Measurements from ENCODE around the gene DPH5. TPM values are rescaled to one million over a fixed set of nuclear protein-coding genes. Genes with fewer than 3 reads are reported as not detected.

DPH5 gene
- total RNA-seq, 4 donors from 2014 or later = 14.8 to 26.8 (median 20.5) TPM

DNA sequence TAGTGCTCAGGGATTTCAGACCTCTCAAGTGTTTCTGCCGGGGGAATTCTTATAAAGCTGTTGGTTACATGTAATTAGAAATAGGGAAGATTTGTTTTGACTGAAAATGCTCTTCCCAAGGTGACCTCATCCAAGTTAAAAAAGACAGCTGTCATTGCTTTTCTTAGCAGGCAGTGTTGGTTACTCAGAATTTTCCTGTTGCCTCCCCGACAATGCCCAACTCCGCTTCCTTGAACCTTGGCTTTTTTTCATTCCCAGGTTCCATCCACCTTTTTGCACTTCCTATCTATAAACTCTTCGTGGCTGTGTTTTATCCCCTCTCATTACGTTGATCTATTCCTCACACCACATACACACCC is 825 bp upstream of the DPH5 start:
- H3K36me3 ChIP-seq = peaks cover 0 to 4% of the 10 kb centered on the region in 2 donors
- TF ChIP-seq, protein P1, sequence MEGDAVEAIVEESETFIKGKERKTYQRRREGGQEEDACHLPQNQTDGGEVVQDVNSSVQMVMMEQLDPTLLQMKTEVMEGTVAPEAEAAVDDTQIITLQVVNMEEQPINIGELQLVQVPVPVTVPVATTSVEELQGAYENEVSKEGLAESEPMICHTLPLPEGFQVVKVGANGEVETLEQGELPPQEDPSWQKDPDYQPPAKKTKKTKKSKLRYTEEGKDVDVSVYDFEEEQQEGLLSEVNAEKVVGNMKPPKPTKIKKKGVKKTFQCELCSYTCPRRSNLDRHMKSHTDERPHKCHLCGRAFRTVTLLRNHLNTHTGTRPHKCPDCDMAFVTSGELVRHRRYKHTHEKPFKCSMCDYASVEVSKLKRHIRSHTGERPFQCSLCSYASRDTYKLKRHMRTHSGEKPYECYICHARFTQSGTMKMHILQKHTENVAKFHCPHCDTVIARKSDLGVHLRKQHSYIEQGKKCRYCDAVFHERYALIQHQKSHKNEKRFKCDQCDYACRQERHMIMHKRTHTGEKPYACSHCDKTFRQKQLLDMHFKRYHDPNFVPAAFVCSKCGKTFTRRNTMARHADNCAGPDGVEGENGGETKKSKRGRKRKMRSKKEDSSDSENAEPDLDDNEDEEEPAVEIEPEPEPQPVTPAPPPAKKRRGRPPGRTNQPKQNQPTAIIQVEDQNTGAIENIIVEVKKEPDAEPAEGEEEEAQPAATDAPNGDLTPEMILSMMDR (IDR thresholded peaks at IDR 0.05) = no peak
- no peak for TF ChIP-seq POLR2AphosphoS5 (IDR thresholded peaks at IDR 0.05)
- TF ChIP-seq EP300 (IDR thresholded peaks at IDR 0.05) = no peak
- no peak for TF ChIP-seq POLR2A (IDR thresholded peaks at IDR 0.05)
- ATAC-seq = no peak
- H3K27ac ChIP-seq = peak overlapping the region; percentile 43 to 91 (median 87)
- WGBS, 2 donors (ENCODE audit: low coverage in 1 of 2) = 49 to 55% methylated on average over 2 to 5 of the region's 5 CpGs
- peak overlapping the region; percentile 77 to 79 for H3K4me3 ChIP-seq
- H3K4me1 ChIP-seq = peaks cover 4 to 30% (median 10%) of the 10 kb centered on the region in 3 donors
- no peaks in the 10 kb centered on the region for H3K27me3 ChIP-seq
- no peaks in the 10 kb centered on the region for H3K9me3 ChIP-seq

DNA sequence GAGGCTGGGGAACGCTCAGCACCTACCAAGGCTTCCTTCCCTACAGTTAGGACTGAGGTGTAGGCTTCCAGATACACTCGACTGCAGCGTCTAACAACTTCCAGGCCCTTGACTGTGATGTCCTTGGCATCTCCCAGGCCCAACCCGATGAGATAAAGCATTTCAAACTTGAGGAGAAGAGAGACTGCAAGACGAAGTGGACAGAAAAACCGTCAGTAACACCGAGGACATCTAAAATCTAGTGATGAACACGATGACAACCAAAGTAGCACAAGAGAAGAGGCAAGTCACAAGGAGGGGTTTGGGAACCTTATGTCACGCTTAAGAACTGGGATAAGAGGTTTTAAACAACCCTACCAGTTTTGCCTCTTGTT is 314 bp downstream of the DPH5 start:
- H3K27ac ChIP-seq = peak overlapping the region; percentile 43 to 91 (median 87)
- H3K4me3 ChIP-seq = peak overlapping the region; percentile 77 to 79
- peak; percentile 27 for ATAC-seq
- WGBS, 2 donors (ENCODE audit: low coverage in 1 of 2) = 0 to 2% methylated on average over 6 to 7 of the region's 9 CpGs
- H3K27me3 ChIP-seq = no peaks in the 10 kb centered on the region
- peaks cover 0 to 13% of the 10 kb centered on the region in 2 donors for H3K36me3 ChIP-seq
- peaks cover 4 to 30% (median 10%) of the 10 kb centered on the region in 3 donors for H3K4me1 ChIP-seq
- TF ChIP-seq EP300 (IDR thresholded peaks at IDR 0.05) (no peak), POLR2A (IDR thresholded peaks at IDR 0.05) (no peak), POLR2AphosphoS5 (IDR thresholded peaks at IDR 0.05) (no peak)
- TF ChIP-seq, protein P1 (IDR thresholded peaks at IDR 0.05) = no peak
- H3K9me3 ChIP-seq = no peaks in the 10 kb centered on the region

DNA sequence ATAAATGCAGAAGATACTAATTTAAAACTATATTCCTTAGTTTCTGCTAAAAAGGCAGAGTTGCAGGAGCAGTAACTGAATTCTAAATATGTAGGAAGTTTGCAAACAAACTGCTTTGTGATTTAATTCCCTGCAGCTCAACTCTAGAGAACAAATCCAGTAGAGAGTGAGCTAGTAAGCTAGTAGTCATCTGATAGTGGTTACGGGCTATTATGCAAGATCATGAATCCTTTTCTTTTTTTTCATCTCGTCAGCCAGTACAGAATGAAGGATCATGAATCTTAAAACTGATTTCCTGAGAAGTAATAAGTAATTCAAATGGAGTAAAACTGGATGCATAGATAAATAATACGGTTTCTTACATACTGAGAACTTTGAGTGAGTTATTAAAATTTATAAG is 3.3 kb downstream of the DPH5 start:
- Histone ChIP-seq H3K27me3 (no peaks in the 10 kb centered on the region), H3K9me3 (no peaks in the 10 kb centered on the region), H3K4me3 (no peak overlapping the region), H3K36me3 (peaks cover 0 to 25% of the 10 kb centered on the region in 2 donors), H3K4me1 (peaks cover 4 to 30% (median 10%) of the 10 kb centered on the region in 3 donors), H3K27ac (no peak overlapping the region)
- 70 to 90% methylated on average over 3 of the region's 3 CpGs for WGBS, 2 donors (ENCODE audit: low coverage in 1 of 2)
- no peak for ATAC-seq
- TF ChIP-seq POLR2AphosphoS5 (IDR thresholded peaks at IDR 0.05) (no peak), POLR2A (IDR thresholded peaks at IDR 0.05) (no peak), EP300 (IDR thresholded peaks at IDR 0.05) (no peak)
- TF ChIP-seq, protein P1 (IDR thresholded peaks at IDR 0.05) = no peak

DNA sequence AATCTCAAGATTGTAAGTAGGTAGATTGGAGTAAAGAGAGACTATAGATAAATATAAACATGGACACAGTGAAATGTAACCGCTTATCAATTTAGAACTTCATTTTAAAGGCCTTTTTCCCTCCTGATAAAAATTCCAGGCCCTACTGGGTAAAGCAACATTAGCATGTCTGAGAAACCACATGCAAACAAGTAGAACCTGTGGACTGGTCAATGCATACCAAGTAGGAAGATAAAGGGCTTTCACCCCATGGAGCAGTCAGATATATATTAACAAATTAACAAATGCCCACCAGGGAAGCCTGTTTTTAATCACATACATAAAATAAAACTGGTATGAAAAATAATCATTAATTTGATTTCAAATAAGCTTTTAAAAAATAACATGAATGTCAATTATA is 8.1 kb downstream of the DPH5 start:
- 95 to 100% methylated on average over 1 of the region's 1 CpG for WGBS, 2 donors (ENCODE audit: low coverage in 1 of 2)
- no peaks in the 10 kb centered on the region for H3K9me3 ChIP-seq
- no peaks in the 10 kb centered on the region for H3K27me3 ChIP-seq
- no peak overlapping the region for H3K4me3 ChIP-seq
- no peaks in the 10 kb centered on the region for H3K4me1 ChIP-seq
- H3K27ac ChIP-seq = no peak overlapping the region
- no peak for TF ChIP-seq POLR2A (IDR thresholded peaks at IDR 0.05)
- TF ChIP-seq, protein P1 (IDR thresholded peaks at IDR 0.05) = no peak
- TF ChIP-seq EP300 (IDR thresholded peaks at IDR 0.05) = no peak
- no peak for TF ChIP-seq POLR2AphosphoS5 (IDR thresholded peaks at IDR 0.05)
- no peak for ATAC-seq
- peaks cover 0 to 51% of the 10 kb centered on the region in 2 donors for H3K36me3 ChIP-seq

DNA sequence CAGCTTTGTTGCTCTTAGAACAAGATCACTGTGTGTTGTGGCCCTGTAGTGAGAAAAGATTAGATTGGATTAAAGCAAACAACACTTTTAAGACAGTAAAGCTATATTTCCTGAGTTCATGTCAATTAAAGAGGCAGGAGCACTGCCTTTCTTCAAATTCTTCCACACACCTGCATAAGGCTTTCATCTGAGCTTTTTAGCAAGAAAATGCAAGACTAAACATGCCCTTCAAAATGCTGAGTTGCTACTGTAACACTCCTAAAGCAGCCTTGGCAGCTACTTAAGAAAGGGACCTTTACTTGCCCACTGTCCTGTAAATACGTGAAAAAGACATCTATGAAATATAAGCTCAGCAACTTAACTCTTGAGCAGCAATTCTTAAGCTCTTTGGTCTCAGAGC is 11.8 kb downstream of the DPH5 start:
- no peak for ATAC-seq
- Histone ChIP-seq H3K27me3 (no peaks in the 10 kb centered on the region), H3K4me1 (no peaks in the 10 kb centered on the region), H3K36me3 (peaks cover 0 to 46% of the 10 kb centered on the region in 2 donors), H3K9me3 (no peaks in the 10 kb centered on the region), H3K27ac (no peak overlapping the region), H3K4me3 (no peak overlapping the region)
- 71 to 93% methylated on average over 1 of the region's 1 CpG for WGBS, 2 donors (ENCODE audit: low coverage in 1 of 2)
- TF ChIP-seq EP300 (IDR thresholded peaks at IDR 0.05) (no peak), POLR2A (IDR thresholded peaks at IDR 0.05) (no peak), POLR2AphosphoS5 (IDR thresholded peaks at IDR 0.05) (no peak)
- TF ChIP-seq, protein P1 (IDR thresholded peaks at IDR 0.05) = no peak
